Common myeloid progenitor, CD34-positive (primary cell): Measurements from ENCODE around the gene USH2A.

Source experiments
- CTCF ChIA-PET: fragments of 350-600 bp; sonication (Branson Sonifier 250); formaldehyde crosslinking; loops from one replicate; lab custom pipeline; 2021; ENCODE audit warnings: antibody characterized with exemption; lab: Charles Lee
- POLR2A ChIA-PET: fragments of 350-600 bp; sonication (Branson Sonifier 250); formaldehyde crosslinking; loops from one replicate; lab custom pipeline; 2021; ENCODE audit warnings: antibody characterized with exemption; lab: Charles Lee
- DNase-seq, 3 donors: peaks; one replicate each; pipeline versions ENCODE4 v3.0.0 to v3.0.0-alpha.2; 2013
- H3K27ac ChIP-seq, 2 experiments: 1 replicate in 1 of 2; 2 replicates in 1 of 2; pipeline ENCODE4 v1.7.0; 2013; ENCODE audit warnings: inconsistent platforms in 2 of 2, low read length in 2 of 2, mild to moderate bottlenecking in 2 of 2, low read depth in 1 of 2, moderate library complexity in 1 of 2; ENCODE audit not compliant: severe bottlenecking in 2 of 2, insufficient read depth in 1 of 2, poor library complexity in 1 of 2
- H3K27me3 ChIP-seq, 5 experiments: replicated peaks in 2 of 5; 1 replicate in 3 of 5; 2 replicates in 2 of 5; pipeline versions ENCODE4 v1.6.1 to v1.7.0; 2013; ENCODE audit warnings: low read length in 4 of 5, mild to moderate bottlenecking in 2 of 5, moderate library complexity in 2 of 5, inconsistent platforms in 1 of 5; ENCODE audit not compliant: insufficient read depth in 5 of 5, control insufficient read depth in 4 of 5
- H3K36me3 ChIP-seq, 4 experiments: 1 replicate in 2 of 4; 2 replicates in 2 of 4; pipeline versions ENCODE4 v1.6.1 to v1.7.0; 2013; ENCODE audit warnings: low read length in 3 of 4, control low read depth in 1 of 4, mild to moderate bottlenecking in 1 of 4; ENCODE audit not compliant: control insufficient read depth in 4 of 4, insufficient read depth in 4 of 4
- H3K4me1 ChIP-seq, 4 experiments: 1 replicate in 3 of 4; 2 replicates in 1 of 4; pipeline versions ENCODE4 v1.6.1 to v1.7.1; 2013; ENCODE audit warnings: low read length in 3 of 4, mild to moderate bottlenecking in 3 of 4, control low read depth in 1 of 4, inconsistent platforms in 1 of 4, moderate library complexity in 1 of 4; ENCODE audit not compliant: control insufficient read depth in 4 of 4, insufficient read depth in 4 of 4; ENCODE audit errors: control extremely low read depth in 1 of 4
- H3K4me3 ChIP-seq, 7 experiments: 1 replicate in 4 of 7; 2 replicates in 3 of 7; pipeline versions ENCODE4 v1.5.1 to v1.7.0; 2013; ENCODE audit warnings: mild to moderate bottlenecking in 7 of 7, low read length in 6 of 7, moderate library complexity in 6 of 7, inconsistent platforms in 2 of 7, low read depth in 2 of 7, control low read depth in 1 of 7; ENCODE audit not compliant: insufficient read depth in 4 of 7, control insufficient read depth in 1 of 7; ENCODE audit errors: extremely low read depth in 1 of 7
- H3K9me3 ChIP-seq, 5 experiments: 1 replicate in 4 of 5; 2 replicates in 1 of 5; pipeline versions ENCODE4 v1.6.1 to v1.7.1; 2013; ENCODE audit warnings: low read length in 4 of 5, mild to moderate bottlenecking in 2 of 5, inconsistent platforms in 1 of 5, low read depth in 1 of 5, moderate library complexity in 1 of 5; ENCODE audit not compliant: control insufficient read depth in 4 of 5, insufficient read depth in 2 of 5; ENCODE audit errors: control extremely low read depth in 1 of 5
- WGBS: methylation state at CpG from one replicate; pipeline ENCODE4 v1.1.5; 2013; ENCODE audit not compliant: insufficient coverage; 5-methylcytosine and 5-hydroxymethylcytosine counted together

USH2A gene

DNA sequence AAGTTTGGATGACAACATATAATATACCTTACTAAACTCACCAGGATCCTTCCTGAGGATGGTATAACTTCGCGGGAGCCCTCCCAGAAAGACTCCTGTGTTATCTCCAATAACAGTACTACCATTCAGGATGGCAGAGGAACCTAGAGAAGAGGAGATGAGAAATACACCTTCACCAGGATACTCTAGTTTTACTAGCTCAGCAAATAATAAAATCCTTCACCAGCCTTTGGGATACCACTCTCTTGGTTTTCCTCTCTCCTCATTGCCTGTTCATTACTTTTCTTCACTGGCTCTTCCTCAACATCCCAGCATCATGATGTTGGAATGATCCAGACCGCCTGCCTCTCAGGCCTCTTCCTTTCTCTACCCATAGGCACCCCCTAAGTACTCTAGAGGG, 336.6 kb downstream of the USH2A start:
- H3K27ac ChIP-seq: no peak overlapping the region
- H3K9me3 ChIP-seq: no peaks in the 10 kb centered on the region
- POLR2A ChIA-PET: no interaction called here
- no peak for DNase-seq
- no peak overlapping the region for H3K4me3 ChIP-seq
- H3K27me3 ChIP-seq: no peaks in the 10 kb centered on the region
- WGBS: 100% methylated on average over 2 of the region's 3 CpGs
- CTCF ChIA-PET: no interaction called here
- no peaks in the 10 kb centered on the region for H3K4me1 ChIP-seq
- no peaks in the 10 kb centered on the region for H3K36me3 ChIP-seq

DNA sequence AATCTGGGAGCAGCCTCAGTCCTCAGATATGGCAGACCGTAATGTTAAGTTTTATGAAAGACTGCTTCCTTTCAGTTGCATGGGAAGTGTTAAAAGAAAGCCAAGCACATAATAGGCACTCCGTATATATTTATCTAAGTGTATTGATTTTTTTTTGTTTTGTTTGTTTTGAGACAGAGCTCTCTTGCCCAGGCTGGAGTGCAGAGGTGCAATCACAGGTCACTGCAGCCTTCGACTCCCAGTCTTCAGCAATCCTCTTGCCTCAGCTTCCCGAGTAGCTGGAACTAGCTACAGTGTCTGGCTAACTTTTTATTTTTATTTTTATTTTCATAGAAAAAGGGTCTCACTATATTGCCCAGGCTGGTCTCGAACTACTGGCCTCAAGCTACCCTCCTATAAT, 341.8 kb downstream of the USH2A start:
- Histone ChIP-seq H3K36me3 (no peaks in the 10 kb centered on the region), H3K4me1 (no peaks in the 10 kb centered on the region), H3K27me3 (no peaks in the 10 kb centered on the region), H3K4me3 (no peak overlapping the region), H3K9me3 (no peaks in the 10 kb centered on the region), H3K27ac (no peak overlapping the region)
- POLR2A ChIA-PET: no interaction called here
- no peak for DNase-seq
- no CpG with 5 or more reads among the region's 5 CpGs for WGBS
- CTCF ChIA-PET: no interaction called here

DNA sequence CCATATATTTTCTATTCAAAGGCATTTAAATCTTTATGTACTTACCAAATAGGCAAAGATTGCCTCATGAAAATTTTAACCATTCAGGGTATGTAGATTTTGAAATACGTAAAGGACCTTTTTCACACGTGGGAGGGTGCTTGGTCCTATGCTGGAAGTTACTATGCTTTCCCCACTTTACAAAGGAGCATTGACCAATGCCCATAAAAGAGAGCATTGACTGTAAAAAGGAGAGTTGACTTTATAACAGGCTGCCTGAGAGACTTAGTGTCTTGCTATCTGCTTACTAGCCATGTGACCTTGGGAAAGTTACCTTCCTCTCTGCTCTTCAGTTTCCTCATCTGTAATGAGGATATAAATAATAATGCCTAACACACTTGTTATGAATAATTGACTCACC, 346.5 kb downstream of the USH2A start:
- H3K27ac ChIP-seq: no peak overlapping the region
- WGBS: 67% methylated on average over 1 of the region's 2 CpGs
- ChIA-PET POLR2A (no interaction called here), CTCF (no interaction called here)
- no peaks in the 10 kb centered on the region for H3K9me3 ChIP-seq
- H3K4me3 ChIP-seq: no peak overlapping the region
- H3K36me3 ChIP-seq: no peaks in the 10 kb centered on the region
- H3K4me1 ChIP-seq: no peaks in the 10 kb centered on the region
- DNase-seq: no peak
- H3K27me3 ChIP-seq: no peaks in the 10 kb centered on the region

DNA sequence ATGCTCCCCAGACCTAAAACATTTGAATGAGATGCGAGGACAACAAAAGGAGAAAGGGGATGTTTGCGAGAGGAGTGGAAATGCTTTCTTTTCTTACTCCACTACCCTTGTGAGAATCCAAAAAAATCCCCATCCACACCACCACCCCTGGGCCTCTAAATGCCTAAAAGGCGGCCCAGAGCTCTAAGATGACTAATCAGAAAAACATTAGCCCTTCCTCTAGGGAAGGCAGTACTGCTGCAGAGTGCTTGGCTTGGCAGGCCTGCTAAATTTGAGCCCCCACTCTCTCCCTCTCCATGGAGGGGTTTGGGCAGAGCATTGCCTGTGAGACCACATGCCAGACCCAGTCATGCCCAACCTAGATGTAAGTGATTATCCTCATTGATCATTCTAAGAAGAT, 347.9 kb downstream of the USH2A start:
- 100% methylated on average over 1 of the region's 3 CpGs for WGBS
- no peaks in the 10 kb centered on the region for H3K4me1 ChIP-seq
- H3K36me3 ChIP-seq: no peaks in the 10 kb centered on the region
- ChIA-PET POLR2A (no interaction called here), CTCF (no interaction called here)
- DNase-seq: no peak
- H3K27me3 ChIP-seq: no peaks in the 10 kb centered on the region
- no peak overlapping the region for H3K27ac ChIP-seq
- H3K9me3 ChIP-seq: no peaks in the 10 kb centered on the region
- no peak overlapping the region for H3K4me3 ChIP-seq

DNA sequence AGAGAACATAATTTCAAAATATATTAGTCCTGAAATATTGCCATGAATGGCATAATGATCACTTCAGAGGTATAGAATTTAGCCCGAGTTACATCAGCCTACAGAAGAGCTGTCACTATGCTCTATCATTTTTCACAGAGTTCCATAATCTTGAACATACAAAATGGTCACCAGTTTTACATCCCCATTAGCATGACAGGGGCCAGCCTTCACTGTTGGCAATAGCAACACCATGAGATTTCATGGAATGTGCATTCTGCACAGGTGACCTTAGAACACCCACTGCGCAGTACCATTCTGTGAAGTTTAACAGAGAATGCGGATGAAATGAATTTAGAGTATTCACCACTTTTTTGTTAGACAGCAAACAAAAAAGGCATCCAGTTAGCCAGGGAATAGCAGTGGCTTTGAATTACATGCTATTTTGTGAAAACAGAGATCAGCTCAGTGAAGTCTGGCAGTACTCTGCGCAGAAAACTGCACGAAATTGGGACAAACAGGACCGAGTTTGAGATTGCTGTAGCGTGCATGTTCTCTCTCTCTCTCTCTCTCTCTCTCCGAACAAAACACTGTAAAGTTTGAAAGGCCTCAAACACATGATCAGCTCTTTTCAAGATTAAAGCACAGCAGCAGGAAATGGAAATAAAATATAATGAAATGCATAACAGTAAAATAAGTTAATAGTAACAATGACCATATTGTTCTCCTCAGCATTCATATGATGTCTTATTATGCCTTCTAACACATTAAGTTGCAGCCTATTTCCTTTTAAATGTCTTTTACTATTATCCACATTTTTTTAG, 349.3 kb downstream of the USH2A start:
- Histone ChIP-seq H3K4me1 (no peaks in the 10 kb centered on the region), H3K27ac (no peak overlapping the region), H3K4me3 (no peak overlapping the region), H3K9me3 (no peaks in the 10 kb centered on the region), H3K27me3 (no peaks in the 10 kb centered on the region), H3K36me3 (no peaks in the 10 kb centered on the region)
- POLR2A ChIA-PET: no interaction called here
- 90% methylated on average over 6 of the region's 8 CpGs for WGBS
- no peak for DNase-seq
- CTCF ChIA-PET: interaction anchor here (0.7 kb wide), 1 partner anchor 12 kb away, joined by 3 read pairs; no protein-coding TSS in a partner anchor

DNA sequence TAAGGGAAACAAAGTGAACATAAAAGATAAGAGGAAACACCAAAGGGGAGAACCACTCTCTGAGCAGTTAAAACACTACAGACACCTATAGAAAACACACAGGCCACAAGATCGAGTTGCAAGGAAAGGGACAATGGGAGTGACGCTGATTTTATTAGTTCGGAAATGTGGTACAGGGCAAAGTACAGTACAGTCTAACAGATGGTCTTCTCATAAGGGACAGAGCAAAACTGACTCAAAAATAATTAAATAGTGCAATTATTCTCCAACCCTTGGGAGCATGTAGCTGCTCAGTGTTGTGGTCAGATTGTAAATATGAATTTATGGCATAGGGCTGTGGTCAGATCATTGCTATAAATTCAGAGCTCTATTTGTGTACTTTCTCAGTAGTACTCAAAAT, 352.0 kb downstream of the USH2A start:
- no peak overlapping the region for H3K4me3 ChIP-seq
- no peaks in the 10 kb centered on the region for H3K9me3 ChIP-seq
- no peaks in the 10 kb centered on the region for H3K27me3 ChIP-seq
- ChIA-PET POLR2A (no interaction called here), CTCF (no interaction called here)
- DNase-seq: no peak
- no peaks in the 10 kb centered on the region for H3K36me3 ChIP-seq
- WGBS: 89% methylated on average over 3 of the region's 3 CpGs
- no peak overlapping the region for H3K27ac ChIP-seq
- no peaks in the 10 kb centered on the region for H3K4me1 ChIP-seq

DNA sequence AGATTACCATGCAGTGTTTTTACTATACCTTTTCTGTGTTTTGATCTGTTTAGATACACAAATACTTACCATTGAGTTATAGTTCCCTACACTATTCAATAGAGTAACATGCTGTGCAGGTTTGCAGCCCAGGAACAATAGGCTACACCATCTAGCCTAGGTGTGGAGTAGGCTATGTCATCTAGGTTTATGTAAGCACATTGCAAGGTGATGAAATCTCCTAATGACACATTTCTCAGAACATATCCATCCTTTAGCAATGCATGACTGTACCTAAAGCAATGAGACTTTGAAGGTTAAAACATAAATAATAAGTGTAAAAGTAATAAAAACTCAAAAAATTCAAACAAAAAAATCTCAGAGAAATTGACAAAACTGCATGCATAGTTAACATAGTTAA, 358.6 kb downstream of the USH2A start:
- no peaks in the 10 kb centered on the region for H3K4me1 ChIP-seq
- CTCF ChIA-PET: no interaction called here
- POLR2A ChIA-PET: no interaction called here

More for the DNA sequence above, 358.6 kb downstream of the USH2A start:
- H3K27me3 ChIP-seq: no peaks in the 10 kb centered on the region
- H3K9me3 ChIP-seq: no peaks in the 10 kb centered on the region
- no peak overlapping the region for H3K4me3 ChIP-seq
- H3K36me3 ChIP-seq: no peaks in the 10 kb centered on the region
- DNase-seq: no peak
- no peak overlapping the region for H3K27ac ChIP-seq
